GM18502 (cell line): Measurements from ENCODE around the gene MAP2K5.

Source experiments
- ATAC-seq: cut with Tn5 transposase; IDR thresholded peaks from one replicate; pipeline ENCODE4 v1.9.1; 2021; ENCODE audit warnings: mild to moderate bottlenecking; ENCODE audit not compliant: unreplicated experiment, poor library complexity

MAP2K5 gene

GRCh38 chr15:67715170-67715569 lies 172.7 kb downstream of the MAP2K5 start:
- ATAC-seq: no peak

- ATAC-seq: no peak
These were observed 173.7 kb downstream of the MAP2K5 start for GRCh38 chr15:67716171-67716570.

DNA sequence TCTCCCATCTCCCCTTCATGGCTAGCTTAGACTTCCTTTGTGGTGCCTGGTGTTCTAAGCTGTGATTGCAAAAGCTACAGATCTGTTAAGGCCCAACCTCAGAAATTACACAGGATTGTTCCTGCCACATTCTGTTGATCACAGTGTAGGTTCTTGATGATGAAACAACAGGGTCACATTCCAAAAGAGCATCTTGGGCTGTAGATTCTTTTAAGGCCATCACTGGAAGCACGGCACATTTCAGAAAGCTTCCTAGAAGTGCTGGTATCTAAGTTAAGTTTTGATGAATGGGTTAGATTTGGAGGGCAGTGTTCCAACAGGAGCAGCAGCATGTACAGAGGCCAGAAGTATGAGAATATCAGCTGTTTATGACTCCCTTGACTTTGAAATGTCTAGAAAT lies 175.3 kb downstream of the MAP2K5 start:
- ATAC-seq: no peak

DNA sequence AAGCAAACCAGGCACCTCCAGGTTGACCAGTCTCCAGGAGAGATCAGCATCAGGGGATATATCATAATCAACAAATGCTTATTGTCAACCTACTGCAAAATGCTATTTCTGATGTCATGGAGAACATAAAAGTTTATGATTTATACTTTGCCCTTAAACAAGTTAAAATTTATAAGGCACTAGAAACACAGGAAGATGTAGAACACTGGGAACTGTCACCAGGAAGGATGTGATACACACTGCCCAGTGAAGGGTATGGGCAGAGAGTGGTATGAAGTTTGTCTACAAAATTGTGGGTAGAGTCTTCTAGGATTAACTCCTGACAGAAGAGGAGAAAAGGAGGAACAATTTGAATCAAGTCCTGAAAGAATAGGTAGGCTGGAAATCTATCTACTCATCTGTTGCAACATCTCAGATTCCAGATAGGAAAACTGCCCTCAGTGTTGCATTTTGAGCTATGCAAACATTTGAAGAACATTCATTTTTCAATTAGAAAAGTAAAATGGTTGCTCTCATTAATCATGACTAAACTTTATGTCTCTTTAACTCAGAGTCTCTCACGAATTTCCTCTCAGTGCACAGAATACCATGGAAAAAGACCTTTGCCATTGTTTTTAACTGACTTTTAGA lies 176.9 kb downstream of the MAP2K5 start:
- ATAC-seq: no peak

DNA sequence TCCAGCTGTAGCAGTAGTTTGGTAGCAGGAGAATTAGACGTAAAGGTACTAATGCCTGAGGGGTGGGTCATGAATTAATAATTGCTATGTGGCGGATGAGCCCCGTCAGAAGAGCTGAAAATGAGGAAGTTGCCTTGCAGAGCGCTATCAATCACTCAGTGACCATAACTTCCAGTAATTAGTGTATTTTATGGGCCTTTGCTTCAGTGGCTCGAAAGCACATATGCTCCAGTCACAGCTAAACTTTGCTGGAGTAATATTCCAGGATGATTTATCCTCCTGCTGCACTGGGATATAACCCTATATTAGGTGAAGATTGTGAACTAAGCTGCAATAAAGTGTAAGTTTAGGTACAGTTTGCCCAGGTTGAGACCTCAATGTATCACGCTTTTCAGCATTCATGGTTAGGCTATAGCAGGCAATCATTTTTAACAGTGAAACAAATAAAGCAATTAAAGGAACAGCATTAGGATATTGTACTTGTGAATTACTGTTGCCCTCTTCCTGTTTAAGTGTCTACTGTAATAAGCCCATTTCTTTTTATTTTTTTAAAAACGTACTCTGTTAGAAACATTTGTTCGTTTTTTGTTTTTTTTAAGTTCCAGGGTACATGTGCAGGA lies 178.2 kb downstream of the MAP2K5 start:
- ATAC-seq: no peak

DNA sequence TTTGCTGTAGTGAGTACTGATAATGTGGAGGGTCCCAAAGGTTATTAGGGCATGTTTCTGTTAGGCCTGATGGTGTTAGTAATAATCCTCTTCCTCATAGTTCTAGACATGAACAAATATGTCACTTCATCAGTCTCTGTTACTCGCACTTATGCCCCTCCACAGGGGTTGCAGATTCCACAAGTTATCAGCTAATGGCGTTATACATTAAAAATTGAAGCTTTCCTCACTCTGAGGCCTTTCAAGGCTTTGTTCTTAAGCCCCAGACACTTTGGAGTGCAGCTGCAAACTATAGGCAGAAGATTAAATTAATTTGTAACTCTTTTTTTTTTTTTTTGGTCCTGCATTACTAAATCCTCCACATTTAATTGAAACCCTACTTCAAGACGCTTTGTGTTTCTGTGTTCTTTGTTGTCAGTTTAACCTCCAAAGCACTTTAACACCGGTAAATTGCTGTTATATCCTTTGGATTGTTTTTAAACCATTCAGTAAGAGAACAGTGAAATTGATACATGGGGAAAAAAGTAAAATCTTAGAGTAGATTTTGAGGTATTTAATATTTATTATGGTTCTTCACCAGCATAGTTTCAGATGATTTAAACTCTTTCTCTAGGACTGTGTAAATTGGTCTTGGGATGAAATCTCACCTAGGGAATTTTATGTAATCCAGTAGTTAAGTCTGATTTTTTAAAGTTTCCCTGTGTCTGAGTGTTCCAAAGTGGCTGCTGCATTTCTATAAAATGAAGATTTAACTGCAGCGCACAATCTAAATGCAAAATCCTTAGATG lies 179.7 kb downstream of the MAP2K5 start:
- no peak for ATAC-seq

GRCh38 chr15:67723294-67724024 lies 181.0 kb downstream of the MAP2K5 start:
- no peak for ATAC-seq

DNA sequence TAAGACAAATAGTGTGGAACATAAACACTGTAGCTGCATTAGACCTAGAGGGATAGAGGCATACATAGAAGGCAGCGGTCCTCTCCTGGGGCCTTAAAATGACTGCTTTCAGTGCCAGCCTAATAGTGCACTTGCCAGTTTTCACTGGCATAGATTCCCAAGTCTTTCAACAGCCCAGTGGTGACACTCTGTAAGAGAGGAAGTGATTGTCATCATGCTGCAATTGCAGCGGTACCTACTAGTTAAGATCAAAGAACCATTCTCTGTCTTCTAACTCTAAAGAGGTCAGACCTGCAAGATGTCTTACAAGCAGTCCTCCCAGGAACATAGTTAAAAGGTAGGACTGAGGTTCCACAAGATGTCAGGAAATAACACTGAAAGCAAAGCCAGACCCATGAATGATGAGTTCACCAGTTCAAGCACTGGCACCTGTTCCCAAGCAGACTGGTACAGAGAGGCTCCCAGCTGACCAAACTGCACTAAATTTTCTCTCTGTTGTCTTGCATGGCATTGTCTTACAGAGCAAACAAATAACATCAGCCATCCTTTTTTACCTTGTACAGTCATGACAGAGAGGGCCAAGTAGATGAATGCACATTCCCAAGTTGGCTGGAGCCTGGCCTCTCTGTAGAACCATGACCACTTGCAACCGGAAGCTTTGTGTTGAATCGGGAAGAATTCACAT lies 182.3 kb downstream of the MAP2K5 start:
- no peak for ATAC-seq

DNA sequence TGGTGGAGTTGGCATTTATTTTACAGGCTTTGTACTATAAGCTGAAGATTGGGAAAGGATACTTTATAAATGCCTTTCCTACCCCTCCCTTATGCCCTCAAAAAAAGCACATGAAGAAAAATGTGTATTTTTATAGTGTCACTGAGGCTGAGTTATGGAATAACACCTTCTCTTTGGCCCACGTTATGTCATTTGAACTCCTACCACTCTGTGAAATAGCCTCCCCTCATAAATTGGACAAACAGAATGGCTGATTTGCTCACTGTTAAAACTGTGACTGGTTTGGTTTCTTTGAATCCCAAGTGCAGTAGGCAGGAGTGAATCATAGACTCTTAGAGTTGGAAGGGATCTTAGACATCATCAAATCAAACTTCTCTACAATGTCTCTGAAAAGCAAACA lies 187.6 kb downstream of the MAP2K5 start:
- ATAC-seq: no peak

- no peak for ATAC-seq
These were observed 188.7 kb downstream of the MAP2K5 start for GRCh38 chr15:67731112-67731721.

DNA sequence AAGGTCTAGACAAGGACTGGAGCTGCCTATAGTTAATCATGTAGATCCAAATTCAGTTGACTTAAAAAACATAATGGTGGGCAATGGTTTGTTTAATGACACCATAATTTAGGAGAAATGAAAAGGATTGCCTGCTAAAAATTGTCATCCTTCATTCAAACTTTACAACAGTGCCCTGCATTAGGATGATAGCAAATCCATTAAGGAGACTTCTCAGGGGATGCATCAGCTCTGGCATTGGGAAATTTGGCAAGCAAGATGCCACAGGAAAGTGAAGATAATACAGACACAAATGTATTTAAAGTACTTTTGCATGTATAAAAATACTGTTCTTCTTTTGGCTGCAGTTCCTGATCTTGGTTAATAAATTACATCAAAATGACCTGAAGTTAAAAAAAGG lies 189.7 kb downstream of the MAP2K5 start:
- no peak for ATAC-seq

DNA sequence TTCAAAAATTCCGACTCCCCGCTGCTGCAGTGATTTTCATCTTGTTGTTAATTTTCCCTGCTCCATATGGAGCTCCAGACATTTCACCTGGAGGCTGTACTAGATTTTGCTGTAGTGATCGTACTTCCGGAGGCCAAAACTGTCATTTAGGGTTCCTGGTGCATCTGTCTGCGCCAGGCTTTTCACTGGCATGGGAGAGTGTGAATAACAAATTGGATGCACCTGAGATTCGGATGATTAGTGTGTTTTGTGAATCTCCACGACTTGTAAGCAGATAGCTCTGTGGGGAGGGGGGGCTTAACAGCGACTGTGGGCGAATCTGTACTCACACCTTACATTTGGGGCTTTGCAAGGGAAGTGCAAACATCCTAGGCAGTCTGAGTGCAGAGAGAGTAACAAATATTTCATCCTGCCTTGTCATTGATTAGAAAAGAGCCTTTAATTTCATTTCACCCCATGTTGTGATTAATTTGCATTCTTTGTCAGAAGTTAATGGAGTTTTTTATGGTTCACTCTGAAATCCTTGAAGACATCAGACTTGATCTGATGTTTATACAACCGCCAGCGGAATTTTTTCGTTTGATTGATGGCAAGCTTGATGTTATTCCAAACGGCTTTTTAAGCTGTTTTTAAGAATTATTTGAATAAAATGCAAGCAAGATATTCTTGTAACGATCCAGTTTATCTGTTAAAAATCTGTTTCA lies 190.3 kb downstream of the MAP2K5 start:
- ATAC-seq: no peak

- ATAC-seq: no peak
These were observed 193.4 kb downstream of the MAP2K5 start for GRCh38 chr15:67735896-67736295.

DNA sequence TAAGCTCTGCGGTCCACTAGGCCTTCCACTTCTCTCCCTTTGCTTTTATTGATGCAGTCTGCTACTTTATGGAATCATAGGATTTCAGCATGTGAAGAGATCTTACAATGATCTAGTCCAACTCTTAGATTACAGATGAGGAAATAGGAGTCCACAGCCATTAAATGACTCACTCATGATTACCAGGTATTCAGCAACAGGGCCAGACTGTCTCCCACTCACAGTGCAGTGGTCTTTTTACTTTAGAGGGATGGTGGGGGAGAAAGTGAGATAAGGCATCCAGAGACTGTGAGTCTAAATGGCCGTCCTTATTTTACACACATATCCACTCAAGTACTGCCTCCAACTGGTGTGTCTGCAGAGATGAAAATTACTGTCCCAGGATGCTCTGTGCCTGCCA lies 194.3 kb downstream of the MAP2K5 start:
- no peak for ATAC-seq

DNA sequence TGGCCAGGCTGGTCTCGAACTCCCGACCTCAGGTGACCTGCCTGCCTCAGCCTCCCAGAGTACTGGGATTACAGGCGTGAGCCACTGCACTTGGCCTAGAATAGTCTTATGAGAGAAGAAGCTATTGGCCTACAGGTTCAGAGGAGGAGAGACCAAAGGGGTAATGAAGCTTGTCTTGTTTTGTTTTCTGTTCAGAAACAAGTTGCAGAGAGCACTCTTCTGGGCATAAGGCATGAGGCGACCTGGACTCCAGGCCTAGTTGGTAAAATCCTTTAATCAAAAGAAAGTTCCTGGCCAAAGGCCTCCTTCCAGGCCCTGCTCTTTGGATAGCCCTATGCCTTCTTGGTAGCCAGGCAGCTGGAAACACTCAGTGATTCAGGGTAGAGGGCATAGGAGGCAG lies 195.6 kb downstream of the MAP2K5 start:
- ATAC-seq: no peak

- no peak for ATAC-seq
These were observed 197.9 kb downstream of the MAP2K5 start for GRCh38 chr15:67740405-67740804.

DNA sequence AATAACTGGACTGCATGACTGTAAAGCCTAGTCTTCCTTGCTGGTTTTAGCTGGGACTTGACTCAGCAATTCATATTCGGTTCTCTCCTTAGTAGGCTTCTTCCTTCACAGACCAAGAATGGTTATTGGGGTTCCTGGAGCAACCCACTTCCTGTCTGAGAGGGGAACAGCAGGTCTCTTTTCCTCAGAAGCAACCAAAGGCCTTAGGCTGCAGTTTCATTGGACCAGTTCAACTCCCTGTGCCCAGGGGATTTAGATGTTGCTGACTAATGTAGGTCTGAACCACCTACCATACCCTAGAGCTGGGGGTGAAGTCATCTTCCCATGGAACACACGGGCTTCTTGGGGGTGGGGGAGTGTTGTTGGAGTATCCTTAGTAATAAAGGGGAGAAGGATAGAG lies 198.8 kb downstream of the MAP2K5 start:
- ATAC-seq: no peak

DNA sequence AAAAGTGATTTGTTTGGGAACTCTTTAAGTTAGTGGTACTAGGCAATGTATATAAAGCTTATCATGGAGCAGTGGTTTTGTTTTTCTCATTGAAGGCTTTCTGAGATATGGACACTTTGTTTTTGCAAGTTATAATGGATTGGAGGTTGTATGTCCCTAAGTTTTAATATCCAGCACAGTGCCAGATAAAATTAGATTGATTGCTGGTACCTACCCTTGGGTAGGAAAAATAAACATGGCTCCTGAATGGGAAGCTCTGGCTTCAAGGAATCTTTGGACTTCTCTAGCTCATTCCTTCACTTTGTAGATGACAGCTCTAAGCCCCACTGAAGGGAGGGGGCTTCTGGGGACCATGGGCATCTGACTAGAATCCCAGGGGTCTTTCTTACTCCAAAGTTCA lies 201.1 kb downstream of the MAP2K5 start:
- no peak for ATAC-seq

- no peak for ATAC-seq
These were observed 202.0 kb downstream of the MAP2K5 start for GRCh38 chr15:67744331-67745072.
